Endodermal cell (in vitro differentiated cells): ENCODE data around the gene MAP3K4. TPM values are rescaled to one million over a fixed set of nuclear protein-coding genes. Genes with fewer than 3 reads are reported as not detected.

Experiments used
- DNase-seq: peaks from one replicate; pipeline ENCODE4 v3.0.0-alpha.2; 2017
- H3K27ac ChIP-seq: 2 replicates; pipeline ENCODE4 v1.5.1; 2013; ENCODE audit warnings: mild to moderate bottlenecking, low read depth, low read length, moderate library complexity
- H3K27me3 ChIP-seq: 2 replicates; pipeline ENCODE4 v1.6.1; 2013; ENCODE audit warnings: mild to moderate bottlenecking, low read length, moderate library complexity; ENCODE audit not compliant: insufficient read depth, control insufficient read depth, poor library complexity, severe bottlenecking
- H3K36me3 ChIP-seq: 2 replicates; pipeline ENCODE4 v1.7.0; 2013; ENCODE audit warnings: mild to moderate bottlenecking, low read length, moderate library complexity; ENCODE audit not compliant: control insufficient read depth, insufficient read depth
- H3K4me1 ChIP-seq: one replicate; pipeline ENCODE4 v1.7.0; 2013; ENCODE audit warnings: low read length; ENCODE audit not compliant: control insufficient read depth, insufficient read depth
- H3K4me3 ChIP-seq: 2 replicates; pipeline ENCODE4 v1.5.1; 2013; ENCODE audit warnings: mild to moderate bottlenecking, low read length, moderate library complexity
- H3K9ac ChIP-seq: 2 replicates; pipeline ENCODE4 v1.6.1; 2013; ENCODE audit warnings: mild to moderate bottlenecking, low read length, moderate library complexity; ENCODE audit not compliant: poor library complexity, severe bottlenecking; ENCODE audit errors: extremely low read depth
- H3K9me3 ChIP-seq: 2 replicates; pipeline ENCODE4 v1.6.1; 2013; ENCODE audit warnings: mild to moderate bottlenecking, low read length, moderate library complexity; ENCODE audit not compliant: control insufficient read depth
- H3K27ac Mint-ChIP-seq: 2 replicates; pipeline ENCODE4 v1.8.0; 2020; ENCODE audit warnings: mixed read lengths
- H3K27me3 Mint-ChIP-seq: 2 replicates; pipeline ENCODE4 v1.8.0; 2021; ENCODE audit warnings: mild to moderate bottlenecking, mixed read lengths; ENCODE audit not compliant: insufficient read depth
- H3K36me3 Mint-ChIP-seq: 2 replicates; pipeline ENCODE4 v1.8.0; 2020; ENCODE audit warnings: low read depth, mixed read lengths
- H3K4me1 Mint-ChIP-seq: 2 replicates; pipeline ENCODE4 v1.8.0; 2020; ENCODE audit warnings: mixed read lengths
- H3K4me3 Mint-ChIP-seq: 2 replicates; pipeline ENCODE4 v1.8.0; 2020; ENCODE audit warnings: mild to moderate bottlenecking, moderate library complexity, mixed read lengths
- H3K9me3 Mint-ChIP-seq: 2 replicates; pipeline ENCODE4 v1.8.0; 2020; ENCODE audit warnings: mild to moderate bottlenecking, mixed read lengths
- CTCF ChIP-seq: fragments of 200-600 bp; sonication (generic); conservative IDR thresholded peaks from 2 replicates; pipeline ENCODE4 v1.5.0; 2021; ENCODE audit warnings: antibody characterized with exemption, mild to moderate bottlenecking
- whole genome bisulfite sequencing, 2 experiments: methylation state at CpG; one replicate each; pipeline versions ENCODE4 v1.1.5 to v1.1.7; 2013; ENCODE audit warnings: missing lambda C conversion rate in 2 of 2, mixed read lengths in 1 of 2; ENCODE audit not compliant: insufficient coverage in 1 of 2, insufficient read length in 1 of 2; 5-methylcytosine and 5-hydroxymethylcytosine counted together
- total RNA-seq, 2 donors: library from RNA; stranded (reverse); fragmentation: NEBNext Ultra II Directional in 1 of 2; extraction: Animal tissue kit (Norgen Biotek cat#: 25700) in 1 of 2; gene quantifications; 2 replicates in 1 of 2; 3 replicates in 1 of 2; pipeline ENCODE4 v1.2.1, GENCODE V29; 2021

The MAP3K4 gene
- total RNA-seq, 2 donors from 2014 or later, result 82.8 to 105 TPM

- peaks cover 26% of the 10 kb centered on the region for H3K36me3 ChIP-seq
- Mint-ChIP-seq H3K4me3 (no peak overlapping the region), H3K36me3 (peaks cover 20% of the 10 kb centered on the region), H3K4me1 (peaks cover 26% of the 10 kb centered on the region), H3K27me3 (no peaks in the 10 kb centered on the region), H3K27ac (no peak overlapping the region), H3K9me3 (no peaks in the 10 kb centered on the region)
- no peak overlapping the region for H3K27ac ChIP-seq
- H3K9ac ChIP-seq, result no peak overlapping the region
- DNase-seq, result no peak
- WGBS, 2 experiments, result 79 to 93% methylated on average over 2 to 5 of the region's 5 CpGs
- H3K4me3 ChIP-seq, result no peak overlapping the region
- H3K27me3 ChIP-seq, result no peaks in the 10 kb centered on the region
- TF ChIP-seq CTCF, result no peak
- H3K9me3 ChIP-seq, result no peaks in the 10 kb centered on the region
- H3K4me1 ChIP-seq, result no peaks in the 10 kb centered on the region
These were observed 42.1 kb downstream of the MAP3K4 start for GRCh38 chr6:161033667-161034066.

DNA sequence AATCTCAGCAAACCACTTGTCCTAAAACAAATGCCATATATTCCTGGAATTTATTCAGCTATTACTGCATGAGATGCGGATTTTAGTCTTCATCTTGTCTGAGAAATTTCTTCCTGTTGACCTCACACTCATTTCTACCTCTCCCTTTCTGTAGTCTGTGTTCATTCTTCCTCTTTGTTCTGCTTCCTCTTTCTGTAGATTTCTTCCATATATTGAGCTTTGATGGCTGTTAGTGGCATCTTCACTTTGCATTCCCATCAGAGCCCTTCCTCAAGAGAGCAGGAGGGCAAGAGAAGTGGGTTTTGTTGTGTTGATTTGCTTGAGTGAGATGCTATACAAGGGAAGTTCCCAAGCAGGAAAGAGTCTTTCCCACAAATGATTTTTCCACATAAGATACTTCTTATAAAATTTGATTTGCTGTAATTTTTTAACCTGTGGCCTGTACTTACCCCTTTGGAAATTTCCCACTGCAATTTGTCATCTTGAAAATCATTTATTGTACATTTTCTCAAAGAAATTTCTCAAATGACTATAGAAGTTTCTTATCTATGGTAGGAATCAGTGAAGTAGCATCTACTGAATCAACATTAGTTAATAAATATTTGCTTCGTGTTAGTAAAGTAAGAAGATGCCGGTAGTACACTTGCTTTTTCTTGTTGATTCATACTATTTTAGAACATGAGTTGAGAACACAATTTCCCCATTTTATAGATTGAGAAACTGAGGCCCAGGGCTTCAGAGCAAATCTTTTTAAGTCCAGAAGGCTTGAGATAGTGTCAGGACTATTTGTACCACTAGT, 43.8 kb downstream of the MAP3K4 start:
- H3K27ac ChIP-seq, result no peak overlapping the region
- H3K27me3 ChIP-seq, result no peaks in the 10 kb centered on the region
- peaks cover 16% of the 10 kb centered on the region for H3K4me1 Mint-ChIP-seq
- no peaks in the 10 kb centered on the region for H3K9me3 Mint-ChIP-seq
- no peaks in the 10 kb centered on the region for H3K4me1 ChIP-seq
- H3K9me3 ChIP-seq, result no peaks in the 10 kb centered on the region
- WGBS, 2 experiments, result 98 to 100% methylated on average over 1 to 3 of the region's 3 CpGs
- no peak overlapping the region for H3K4me3 ChIP-seq
- peaks cover 27% of the 10 kb centered on the region for H3K36me3 Mint-ChIP-seq
- H3K9ac ChIP-seq, result no peak overlapping the region
- peak overlapping the region; percentile 41 for H3K27ac Mint-ChIP-seq
- no peak for DNase-seq
- TF ChIP-seq CTCF, result no peak
- peaks cover 43% of the 10 kb centered on the region for H3K36me3 ChIP-seq
- H3K27me3 Mint-ChIP-seq, result no peaks in the 10 kb centered on the region
- no peak overlapping the region for H3K4me3 Mint-ChIP-seq

DNA sequence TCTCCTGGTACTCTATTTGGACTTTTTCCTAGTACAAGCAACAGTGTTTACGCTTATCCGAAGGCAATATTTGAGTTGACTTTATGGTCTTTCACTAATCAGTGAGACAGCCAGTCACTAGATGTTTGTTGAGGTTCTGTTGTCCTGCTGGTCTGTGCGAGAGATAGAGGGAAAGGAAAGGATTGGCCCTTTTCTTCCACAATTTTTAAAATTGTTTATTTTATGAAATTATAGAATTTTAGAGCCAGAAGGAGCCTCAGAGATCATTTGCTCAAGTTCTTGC, 44.4 kb downstream of the MAP3K4 start:
- H3K4me3 ChIP-seq, result no peak overlapping the region
- no peaks in the 10 kb centered on the region for H3K9me3 ChIP-seq
- H3K27ac Mint-ChIP-seq, result no peak overlapping the region
- H3K9me3 Mint-ChIP-seq, result no peaks in the 10 kb centered on the region
- peaks cover 27% of the 10 kb centered on the region for H3K36me3 Mint-ChIP-seq
- H3K27me3 ChIP-seq, result no peaks in the 10 kb centered on the region
- no peak overlapping the region for H3K4me3 Mint-ChIP-seq
- H3K4me1 ChIP-seq, result no peaks in the 10 kb centered on the region
- H3K27ac ChIP-seq, result no peak overlapping the region
- H3K4me1 Mint-ChIP-seq, result peaks cover 14% of the 10 kb centered on the region
- no peak for TF ChIP-seq CTCF
- WGBS, 2 experiments, result 50 to 83% methylated on average over 2 of the region's 3 CpGs
- DNase-seq, result no peak
- no peaks in the 10 kb centered on the region for H3K27me3 Mint-ChIP-seq
- peaks cover 48% of the 10 kb centered on the region for H3K36me3 ChIP-seq
- H3K9ac ChIP-seq, result no peak overlapping the region
